HG02973 (cell line): ENCODE results near the gene TM6SF1.
"Not testable (repeated sequence)": the region's sequence is repeated elsewhere in the genome, so short reads cannot be mapped to it uniquely, and the experiment has no call there.

Experiments used
- ATAC-seq: cut with Tn5 transposase; IDR thresholded peaks from one replicate; pipeline ENCODE4 v1.9.1; 2021; ENCODE audit warnings: moderate library complexity; ENCODE audit not compliant: unreplicated experiment

TM6SF1 gene

DNA sequence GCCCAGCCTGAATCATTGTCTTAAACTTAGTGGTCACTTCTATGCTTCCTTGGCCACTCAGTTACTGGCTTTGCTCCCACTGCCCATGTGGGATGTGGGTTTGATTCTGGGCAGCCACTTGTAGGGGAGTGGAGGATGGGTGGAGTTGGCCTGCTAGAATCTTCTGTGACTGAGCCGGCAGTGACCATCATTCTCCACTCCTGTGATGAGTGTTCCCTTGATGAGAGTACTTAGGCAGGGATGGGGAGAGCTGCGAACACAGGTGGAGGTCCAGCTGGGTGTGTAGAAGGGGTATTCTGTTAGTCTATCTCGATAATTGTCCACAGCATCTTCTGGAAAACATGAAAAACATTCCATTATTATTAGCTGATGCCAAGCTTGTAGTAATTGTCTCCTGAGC, 8.0 kb downstream of the TM6SF1 start:
- no peak for ATAC-seq

GRCh38 chr15:83115831-83116565, 8.6 kb downstream of the TM6SF1 start:
- peak; percentile 68 for ATAC-seq

DNA sequence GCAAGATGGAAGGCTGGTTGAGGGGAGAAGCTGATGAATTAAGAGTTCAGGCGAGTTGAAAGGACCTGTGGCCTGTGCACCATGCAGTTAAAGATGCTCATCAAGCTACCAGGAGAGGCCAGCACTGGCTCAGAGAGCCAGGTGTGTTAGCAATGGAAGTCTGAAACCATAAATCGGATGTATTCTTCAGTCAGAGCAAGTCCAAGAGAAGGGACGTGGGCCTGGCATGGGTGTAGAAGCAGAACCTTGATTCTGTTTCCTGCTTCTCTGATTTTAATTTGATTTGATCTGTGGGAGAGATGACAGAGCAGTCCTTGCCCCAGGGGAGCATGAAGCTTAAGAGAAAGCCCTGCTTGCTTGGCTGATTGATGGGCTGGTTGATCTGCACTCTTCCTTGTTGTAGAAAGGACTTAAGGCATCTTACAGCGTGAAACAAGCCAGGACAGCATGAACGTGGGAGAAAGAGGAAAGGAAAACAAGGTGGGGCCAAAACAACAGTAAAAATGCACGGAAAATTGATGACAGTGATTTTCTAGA, 10.9 kb downstream of the TM6SF1 start:
- no peak for ATAC-seq

GRCh38 chr15:83118968-83119367, 11.5 kb downstream of the TM6SF1 start:
- ATAC-seq = no peak

- no peak for ATAC-seq
Measured at GRCh38 chr15:83119968-83120581, 12.6 kb downstream of the TM6SF1 start.

DNA sequence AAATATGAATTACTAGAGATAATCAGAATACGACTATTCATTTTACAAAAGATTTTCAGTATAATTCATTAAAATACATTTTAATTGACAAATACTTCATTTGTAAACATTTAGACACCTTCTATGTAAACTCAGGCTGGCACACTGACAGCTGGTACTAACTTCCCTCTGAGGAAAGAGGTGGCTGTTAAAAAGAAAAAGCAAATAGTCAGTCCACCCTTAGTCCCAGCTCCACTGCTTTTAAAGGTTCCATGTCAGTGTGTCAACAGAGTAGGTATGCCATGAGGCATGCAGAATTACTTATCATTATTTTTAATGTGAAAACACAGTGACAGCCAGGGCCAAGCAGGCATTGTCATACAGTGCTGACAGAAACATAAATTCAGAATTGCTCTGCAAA, 16.1 kb downstream of the TM6SF1 start:
- no peak for ATAC-seq

GRCh38 chr15:83127547-83128150, 20.2 kb downstream of the TM6SF1 start:
- no peak for ATAC-seq

- ATAC-seq = no peak
Measured at GRCh38 chr15:83129791-83130190, 22.3 kb downstream of the TM6SF1 start.

GRCh38 chr15:83132861-83133523, 25.5 kb downstream of the TM6SF1 start:
- no peak for ATAC-seq

DNA sequence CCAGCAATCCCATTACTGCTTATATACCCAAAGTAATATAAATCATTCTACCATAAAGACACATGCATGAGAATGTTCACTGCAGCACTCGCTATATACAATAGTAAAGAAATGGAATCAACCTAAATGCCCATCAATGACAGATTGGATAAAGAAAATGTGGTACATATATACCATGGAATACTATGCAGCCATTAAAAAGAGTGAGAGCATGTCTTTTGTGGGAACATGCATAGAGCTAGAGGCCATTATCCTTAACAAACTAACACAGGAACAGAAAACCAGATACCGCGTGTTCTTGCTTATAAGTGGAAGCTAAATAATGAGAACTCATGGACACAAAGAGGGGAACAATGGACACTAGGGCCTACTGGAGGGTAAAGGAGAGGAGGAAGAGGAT, 34.7 kb downstream of the TM6SF1 start:
- not testable (repeated sequence) for ATAC-seq

GRCh38 chr15:83144771-83145170, 37.3 kb downstream of the TM6SF1 start:
- ATAC-seq = no peak

DNA sequence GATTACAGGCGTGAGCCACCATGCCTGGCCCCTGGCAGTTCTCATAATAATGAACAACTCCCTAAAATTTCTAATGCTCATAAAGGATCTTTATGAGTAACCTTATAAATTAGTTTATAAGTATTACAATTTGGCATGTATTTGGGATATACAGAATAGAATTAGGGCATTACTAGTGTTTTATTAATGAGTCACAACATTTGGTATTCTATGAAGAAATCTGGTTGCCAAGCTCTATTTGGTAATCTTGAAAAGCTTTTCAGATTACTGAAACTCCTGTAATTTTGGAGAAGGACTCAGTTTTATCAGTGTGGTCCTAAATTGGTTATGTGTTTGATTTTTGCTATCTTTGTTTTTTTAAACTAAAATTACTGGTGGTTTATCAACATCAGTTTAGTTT, 45.8 kb downstream of the TM6SF1 start:
- no peak for ATAC-seq

GRCh38 chr15:83155942-83156341, 48.5 kb downstream of the TM6SF1 start:
- ATAC-seq = no peak

- no peak for ATAC-seq
Measured at GRCh38 chr15:83158393-83158792, 50.9 kb downstream of the TM6SF1 start.

- no peak for ATAC-seq
Measured at GRCh38 chr15:83160741-83161140, 53.3 kb downstream of the TM6SF1 start.

DNA sequence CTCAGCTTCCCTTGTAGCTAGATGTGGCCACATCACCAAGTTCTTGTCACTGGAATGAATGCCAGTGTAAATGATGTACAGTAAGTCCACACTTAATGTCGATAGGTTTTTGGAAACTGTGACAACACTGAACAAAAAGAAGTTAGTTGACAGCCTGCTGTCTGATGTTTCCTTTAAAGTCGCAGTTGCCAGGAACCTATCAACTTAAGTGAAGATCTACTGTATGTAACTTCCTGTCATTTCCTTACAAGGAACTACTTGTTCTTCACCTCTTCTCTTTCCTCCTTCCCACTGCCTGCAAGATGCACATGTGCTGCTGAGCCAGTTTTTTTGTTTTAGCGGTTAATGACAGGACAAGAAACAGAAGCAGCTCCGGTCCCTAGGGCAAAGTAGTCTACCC, 55.6 kb downstream of the TM6SF1 start:
- no peak for ATAC-seq

- ATAC-seq = no peak
Measured at GRCh38 chr15:83164111-83164770, 56.8 kb downstream of the TM6SF1 start.

GRCh38 chr15:83164771-83165404, 57.4 kb downstream of the TM6SF1 start:
- ATAC-seq = no peak

GRCh38 chr15:83166218-83166617, 58.8 kb downstream of the TM6SF1 start:
- ATAC-seq = no peak

GRCh38 chr15:83166830-83167229, 59.4 kb downstream of the TM6SF1 start:
- no peak for ATAC-seq
